ENCODE measurements around the gene PACSIN1. TPM values are rescaled to one million over a fixed set of nuclear protein-coding genes. Genes with fewer than 3 reads are reported as not detected.

Gene PACSIN1
- total and polyA plus RNA-seq, 8 donors, result 0.09 to 0.51 (median 0.25) TPM; not detected in 1

- Histone ChIP-seq H3K27me3 (no peaks in the 10 kb centered on the region), H3K27ac (no peak overlapping the region), H3K9me3 (no peaks in the 10 kb centered on the region), H3K4me1 (no peaks in the 10 kb centered on the region), H3K36me3 (no peaks in the 10 kb centered on the region), H3K4me3 (no peak overlapping the region)
- intact Hi-C loops (cut with DNase I), result no loop called here
- ATAC-seq (no peak), DNase-seq (no peak)
- no peak for TF ChIP-seq CTCF (IDR thresholded peaks at IDR 0.05)
These were observed 28.9 kb upstream of the PACSIN1 start for GRCh38 chr6:34436803-34437643.

- H3K36me3 ChIP-seq, result no peaks in the 10 kb centered on the region
- no peak for TF ChIP-seq CTCF (IDR thresholded peaks at IDR 0.05)
- intact Hi-C loops (cut with DNase I), result no loop called here
- H3K9me3 ChIP-seq, result no peaks in the 10 kb centered on the region
- no peaks in the 10 kb centered on the region for H3K4me1 ChIP-seq
- no peaks in the 10 kb centered on the region for H3K27me3 ChIP-seq
- DNase-seq (no peak), ATAC-seq (no peak)
- no peak overlapping the region for H3K27ac ChIP-seq
- H3K4me3 ChIP-seq, result no peak overlapping the region
These were observed 28.3 kb upstream of the PACSIN1 start for GRCh38 chr6:34437644-34437970.

- Histone ChIP-seq H3K27me3 (no peaks in the 10 kb centered on the region), H3K9me3 (no peaks in the 10 kb centered on the region), H3K4me1 (no peaks in the 10 kb centered on the region), H3K36me3 (no peaks in the 10 kb centered on the region), H3K4me3 (no peak overlapping the region), H3K27ac (no peak overlapping the region)
- intact Hi-C loops (cut with DNase I), result no loop called here
- ATAC-seq (no peak), DNase-seq (no peak)
- TF ChIP-seq CTCF (IDR thresholded peaks at IDR 0.05), result no peak
These were observed 27.2 kb upstream of the PACSIN1 start for GRCh38 chr6:34438705-34439104.

- TF ChIP-seq CTCF (IDR thresholded peaks at IDR 0.05), result no peak
These were observed 26.4 kb upstream of the PACSIN1 start for GRCh38 chr6:34439442-34439841.

GRCh38 chr6:34441526-34441925 lies 24.4 kb upstream of the PACSIN1 start:
- H3K9me3 ChIP-seq, result no peaks in the 10 kb centered on the region
- H3K27ac ChIP-seq, result no peak overlapping the region
- no peak overlapping the region for H3K4me3 ChIP-seq
- TF ChIP-seq CTCF (IDR thresholded peaks at IDR 0.05), result no peak
- H3K27me3 ChIP-seq, result no peaks in the 10 kb centered on the region
- DNase-seq (no peak), ATAC-seq (no peak)
- H3K36me3 ChIP-seq, result no peaks in the 10 kb centered on the region
- intact Hi-C loops (cut with DNase I), result no loop called here
- H3K4me1 ChIP-seq, result no peaks in the 10 kb centered on the region

More at GRCh38 chr6:34439442-34439841, 26.4 kb upstream of the PACSIN1 start:
- ATAC-seq, result no peak
- no peaks in the 10 kb centered on the region for H3K9me3 ChIP-seq
- no peak for DNase-seq
- no peak overlapping the region for H3K27ac ChIP-seq
- H3K36me3 ChIP-seq, result no peaks in the 10 kb centered on the region
- intact Hi-C loops (cut with DNase I), result no loop called here
- H3K4me1 ChIP-seq, result no peaks in the 10 kb centered on the region
- no peak overlapping the region for H3K4me3 ChIP-seq
- no peaks in the 10 kb centered on the region for H3K27me3 ChIP-seq

Data from left lung (tissue), 10 donors.